ENCODE measurements around the gene SUPT3H.

The SUPT3H gene

DNA sequence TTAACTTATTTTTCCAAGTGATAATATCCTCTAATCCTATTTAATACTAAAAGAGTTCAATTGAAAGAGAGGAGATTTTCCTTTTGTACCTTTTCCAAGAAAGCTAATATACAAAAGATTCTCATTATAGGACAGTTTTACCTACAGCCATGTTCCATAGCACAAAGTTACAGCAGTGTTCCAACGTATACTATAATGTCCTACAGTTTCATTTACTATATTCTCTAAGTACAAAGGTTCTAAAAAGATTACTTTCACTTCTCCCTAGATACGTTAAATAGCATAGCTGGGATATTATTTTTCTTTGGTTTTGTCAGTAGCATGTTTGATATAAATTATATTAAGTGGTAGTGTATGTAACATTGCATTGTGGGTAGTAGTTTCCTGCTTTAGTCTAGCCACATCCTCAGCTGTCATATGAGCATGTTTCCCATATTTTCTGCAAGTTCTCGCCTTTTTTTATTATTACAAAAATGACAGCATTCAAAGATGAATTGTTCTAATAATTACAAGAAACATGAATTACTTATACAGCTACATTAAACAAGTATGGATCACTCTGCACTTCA, 54.0 kb downstream of the SUPT3H start:
- TF ChIP-seq ZFX (IDR thresholded peaks at IDR 0.05) = no peak
- TF ChIP-seq, protein P1, sequence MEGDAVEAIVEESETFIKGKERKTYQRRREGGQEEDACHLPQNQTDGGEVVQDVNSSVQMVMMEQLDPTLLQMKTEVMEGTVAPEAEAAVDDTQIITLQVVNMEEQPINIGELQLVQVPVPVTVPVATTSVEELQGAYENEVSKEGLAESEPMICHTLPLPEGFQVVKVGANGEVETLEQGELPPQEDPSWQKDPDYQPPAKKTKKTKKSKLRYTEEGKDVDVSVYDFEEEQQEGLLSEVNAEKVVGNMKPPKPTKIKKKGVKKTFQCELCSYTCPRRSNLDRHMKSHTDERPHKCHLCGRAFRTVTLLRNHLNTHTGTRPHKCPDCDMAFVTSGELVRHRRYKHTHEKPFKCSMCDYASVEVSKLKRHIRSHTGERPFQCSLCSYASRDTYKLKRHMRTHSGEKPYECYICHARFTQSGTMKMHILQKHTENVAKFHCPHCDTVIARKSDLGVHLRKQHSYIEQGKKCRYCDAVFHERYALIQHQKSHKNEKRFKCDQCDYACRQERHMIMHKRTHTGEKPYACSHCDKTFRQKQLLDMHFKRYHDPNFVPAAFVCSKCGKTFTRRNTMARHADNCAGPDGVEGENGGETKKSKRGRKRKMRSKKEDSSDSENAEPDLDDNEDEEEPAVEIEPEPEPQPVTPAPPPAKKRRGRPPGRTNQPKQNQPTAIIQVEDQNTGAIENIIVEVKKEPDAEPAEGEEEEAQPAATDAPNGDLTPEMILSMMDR (conservative IDR thresholded peaks at IDR 0.05) = no peak
- no peak overlapping the region for H3K27ac ChIP-seq

DNA sequence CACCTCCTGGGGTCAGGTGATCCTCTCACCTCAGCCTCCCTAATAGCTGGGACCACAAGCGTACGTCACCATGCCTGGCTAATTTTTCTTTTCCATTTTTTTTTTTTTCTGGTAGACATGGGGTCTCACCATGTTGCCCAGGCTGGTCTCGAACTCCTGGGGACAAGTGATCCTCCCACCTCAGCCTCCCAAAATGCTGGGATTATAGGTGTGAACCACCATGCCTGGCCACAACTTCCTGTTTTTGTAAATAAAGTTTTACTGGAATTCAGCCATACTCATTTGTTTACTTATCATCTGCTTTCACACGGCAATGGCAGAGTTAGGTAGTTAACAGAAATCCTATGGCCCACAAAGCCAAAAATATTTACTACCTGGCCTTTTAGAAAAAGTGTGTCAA, 57.4 kb downstream of the SUPT3H start:
- TF ChIP-seq, protein P1 (conservative IDR thresholded peaks at IDR 0.05) = no peak
- no peak for TF ChIP-seq ZFX (IDR thresholded peaks at IDR 0.05)
- no peak overlapping the region for H3K27ac ChIP-seq

DNA sequence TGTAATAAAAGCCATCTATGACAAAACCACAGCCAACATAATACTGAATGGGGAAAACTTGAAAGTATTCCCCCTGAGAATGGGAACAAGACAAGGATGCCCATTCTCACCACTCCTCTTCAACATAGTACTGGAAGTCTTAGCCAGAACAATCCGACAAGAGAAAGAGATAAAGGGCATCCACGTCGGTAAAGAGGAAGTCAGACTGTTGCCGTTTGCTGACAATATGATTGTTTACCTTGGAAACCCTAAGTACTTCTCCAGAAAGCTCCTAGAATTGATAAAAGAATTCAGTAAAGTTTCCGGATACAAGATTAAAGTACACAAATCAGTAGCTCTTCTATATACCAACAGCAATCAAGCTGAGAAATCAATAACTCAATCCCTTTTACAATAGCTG, 63.6 kb downstream of the SUPT3H start:
- H3K27ac ChIP-seq = no peak overlapping the region
- TF ChIP-seq, protein P1 (conservative IDR thresholded peaks at IDR 0.05) = no peak
- no peak for TF ChIP-seq ZFX (IDR thresholded peaks at IDR 0.05)

- no peak overlapping the region for H3K27ac ChIP-seq
- TF ChIP-seq, protein P1 (conservative IDR thresholded peaks at IDR 0.05) = no peak
- no peak for TF ChIP-seq ZFX (IDR thresholded peaks at IDR 0.05)
Observed at GRCh38 chr6:45310118-45310788, 67.5 kb downstream of the SUPT3H start.

- H3K27ac ChIP-seq = no peak overlapping the region
- TF ChIP-seq ZFX (IDR thresholded peaks at IDR 0.05) = no peak
- TF ChIP-seq, protein P1 (conservative IDR thresholded peaks at IDR 0.05) = no peak
Observed at GRCh38 chr6:45305546-45305945, 72.2 kb downstream of the SUPT3H start.

DNA sequence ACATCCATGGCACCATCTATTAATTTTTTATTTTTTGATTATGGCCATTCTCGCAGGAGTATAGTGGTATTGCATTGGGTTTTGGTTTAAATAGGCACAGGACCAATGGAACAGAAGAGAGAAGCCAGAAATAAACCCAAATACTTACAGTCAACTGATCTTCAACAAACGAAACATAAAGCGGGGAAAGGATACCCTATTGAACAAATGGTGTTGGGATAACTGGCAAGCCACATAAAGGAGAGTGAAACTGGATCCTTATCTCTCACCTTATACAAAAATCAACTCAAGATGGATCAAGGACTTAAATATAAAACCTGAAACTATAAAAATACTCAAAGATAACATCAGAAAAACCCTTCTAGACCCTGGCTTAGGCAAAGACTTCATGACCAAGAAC, 74.9 kb downstream of the SUPT3H start:
- no peak overlapping the region for H3K27ac ChIP-seq
- TF ChIP-seq ZFX (IDR thresholded peaks at IDR 0.05) = no peak
- TF ChIP-seq, protein P1 (conservative IDR thresholded peaks at IDR 0.05) = no peak

DNA sequence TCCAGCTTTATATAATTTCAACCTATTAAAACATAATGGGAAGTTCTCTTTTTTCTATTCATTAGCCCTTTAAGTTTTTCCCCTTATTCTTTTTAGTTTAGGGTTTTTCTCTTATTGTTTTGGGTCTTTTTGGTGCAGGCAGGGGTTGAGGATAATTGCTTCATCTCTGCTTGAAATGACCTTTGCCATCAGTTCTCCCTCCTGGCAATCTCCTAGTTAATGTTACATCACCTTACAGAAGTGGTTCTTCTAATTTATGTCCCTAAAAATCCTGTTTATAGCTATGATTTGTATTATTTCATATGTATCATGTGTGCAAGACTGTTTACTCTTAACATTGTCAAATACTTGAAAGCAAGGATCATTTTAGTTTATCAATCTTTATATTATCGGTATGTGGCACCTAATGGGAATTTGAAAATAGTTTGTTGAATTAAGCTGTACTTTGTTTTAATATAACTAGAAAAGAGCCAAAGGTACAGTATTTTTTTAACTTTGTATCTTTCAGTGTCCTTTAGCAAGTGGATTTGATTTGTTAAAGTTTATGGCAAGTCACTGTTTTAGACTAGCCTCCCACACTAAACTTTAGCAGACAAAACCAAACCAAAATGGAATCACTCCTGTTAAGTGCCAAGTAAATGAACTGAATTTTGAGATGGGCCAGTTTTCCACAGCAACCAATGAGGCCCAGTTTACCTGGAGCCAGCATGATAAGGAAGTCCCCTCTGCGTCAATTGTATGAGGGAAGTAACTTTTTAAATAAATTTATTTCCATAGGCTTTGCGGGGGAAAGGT, 76.2 kb downstream of the SUPT3H start:
- TF ChIP-seq, protein P1 (conservative IDR thresholded peaks at IDR 0.05) = no peak
- TF ChIP-seq ZFX (IDR thresholded peaks at IDR 0.05) = no peak
- no peak overlapping the region for H3K27ac ChIP-seq
